HepG2 (cell line): ENCODE data around the gene FCER1G. TPM values are rescaled to one million over a fixed set of nuclear protein-coding genes. Genes with fewer than 3 reads are reported as not detected.
"Not testable (repeated sequence)": the region's sequence is repeated elsewhere in the genome, so short reads cannot be mapped to it uniquely, and the experiment has no call there.

Experiments
- ATAC-seq: fragments of 200-7000 bp; cut with Tn5 transposase; 3 replicates; pipeline ENCODE4 v1.9.1; 2020; ENCODE audit warnings: mild to moderate bottlenecking, moderate library complexity
- BruUV-seq: library from RNA; stranded (reverse); fragments of 400-500 nt; replicated peaks from 2 replicates; lab custom pipeline; 2021; lab: Mats Ljungman, UMichigan
- CTCF ChIA-PET: fragments of 300-600 bp; formaldehyde crosslinking; extraction: SDS; loops from one replicate; lab custom pipeline; 2021; ENCODE audit warnings: low total read pairs, inconsistent platforms, low intra/inter-chr PET ratio; lab: Yijun Ruan, JAX
- POLR2A ChIA-PET: fragments of 350-600 bp; sonication (Branson Sonifier 250); formaldehyde crosslinking; loops from one replicate; lab custom pipeline; 2020; ENCODE audit warnings: antibody characterized with exemption, inconsistent platforms; lab: Yijun Ruan, JAX
- DNase-seq: peaks from one replicate; pipeline ENCODE4 v3.0.0-alpha.2; 2015; ENCODE audit warnings: low spot score
- FAIRE-seq: peaks from 3 replicates; lab custom pipeline; 2011; peaks lifted over from hg19 to GRCh38; lab: Jason Lieb, UNC
- H2AFZ ChIP-seq: one replicate; pipeline ENCODE4 v1.6.1; 2011; ENCODE audit warnings: low read length, inconsistent platforms
- H3K27ac ChIP-seq: fragments of 300-600 bp; 3 replicates; pipeline ENCODE4 v1.8.0; 2011; ENCODE audit warnings: mixed run types, mild to moderate bottlenecking, mixed read lengths, low read length, inconsistent platforms; ENCODE audit not compliant: insufficient read depth; ENCODE audit errors: extremely low read length
- H3K27me3 ChIP-seq, 2 experiments: fragments of 200-600 bp in 1 of 2; 2 replicates in 1 of 2; 3 replicates in 1 of 2; pipeline versions ENCODE4 v1.6.0 to v1.8.0; 2011; ENCODE audit warnings: low read length in 2 of 2, mild to moderate bottlenecking in 2 of 2, moderate library complexity in 2 of 2, inconsistent platforms in 1 of 2; ENCODE audit not compliant: insufficient read depth in 2 of 2, control insufficient read depth in 1 of 2
- H3K36me3 ChIP-seq, 2 experiments: fragments of 200-600 bp in 1 of 2; replicated peaks in 1 of 2; 2 replicates in 1 of 2; 3 replicates in 1 of 2; pipeline versions ENCODE4 v1.5.1 to v1.8.0; 2011; ENCODE audit warnings: low read length in 2 of 2, inconsistent platforms in 1 of 2; ENCODE audit not compliant: insufficient read depth in 2 of 2, control insufficient read depth in 1 of 2
- H3K4me1 ChIP-seq: 2 replicates; pipeline ENCODE4 v1.5.1; 2012; ENCODE audit warnings: low read length, inconsistent platforms; ENCODE audit not compliant: insufficient read depth
- H3K4me2 ChIP-seq: 2 replicates; pipeline ENCODE4 v1.6.0; 2011; ENCODE audit warnings: low read depth, low read length, inconsistent platforms
- H3K4me3 ChIP-seq, 3 experiments: fragments of 200-600 bp in 1 of 3; sonication (generic), shearing (Covaris generic) in 1 of 3; replicated peaks in 1 of 3; 2 replicates each; pipeline ENCODE4 v1.5.1; 2011 to 2016; ENCODE audit warnings: low read length in 3 of 3, inconsistent platforms in 2 of 3, low read depth in 2 of 3, mild to moderate bottlenecking in 2 of 3, control low read depth in 1 of 3, mixed read lengths in 1 of 3; ENCODE audit not compliant: insufficient read depth in 1 of 3
- H3K79me2 ChIP-seq: one replicate; pipeline ENCODE4 v1.6.1; 2011; ENCODE audit warnings: low read length, inconsistent platforms; ENCODE audit not compliant: insufficient read depth
- H3K9ac ChIP-seq: 2 replicates; pipeline ENCODE4 v1.6.0; 2011; ENCODE audit warnings: mild to moderate bottlenecking, low read depth, low read length, inconsistent platforms; ENCODE audit not compliant: insufficient read depth
- H3K9me3 ChIP-seq: 2 replicates; pipeline ENCODE4 v1.5.1; 2012; ENCODE audit warnings: mild to moderate bottlenecking, low read length
- H4K20me1 ChIP-seq: 2 replicates; pipeline ENCODE4 v1.6.0; 2011; ENCODE audit warnings: inconsistent platforms, mild to moderate bottlenecking, low read length, moderate library complexity; ENCODE audit not compliant: insufficient read depth
- CCDC6 ChIP-seq: sonication (generic); formaldehyde crosslinking; IDR thresholded peaks from 2 replicates; pipeline ENCODE4 v1.8.1; 2022; ENCODE audit warnings: mild to moderate bottlenecking, missing genetic modification reagents, moderate library complexity
- RBFOX2 ChIP-seq: fragments of 200-400 bp; formaldehyde crosslinking; IDR thresholded peaks from 2 replicates; pipeline ENCODE4 v1.6.1; 2017; ENCODE audit warnings: low read depth, mild to moderate bottlenecking, low read length
- SRY ChIP-seq: sonication (generic); formaldehyde crosslinking; IDR thresholded peaks from 2 replicates; pipeline ENCODE4 v1.8.0; 2022; ENCODE audit warnings: mild to moderate bottlenecking, missing genetic modification reagents
- TCF7L2 ChIP-seq: IDR thresholded peaks from 2 replicates; pipeline ENCODE4 v1.6.1; 2011; ENCODE audit warnings: mild to moderate bottlenecking, low read depth, low read length, moderate library complexity
- ZNF772 ChIP-seq: sonication (generic); formaldehyde crosslinking; IDR thresholded peaks from 2 replicates; pipeline ENCODE4 v1.5.0; 2020; ENCODE audit warnings: mild to moderate bottlenecking, missing genetic modification reagents
- WGBS: methylation state at CpG from one replicate; pipeline ENCODE4 v1.1.6; 2017; ENCODE audit warnings: low lambda C conversion rate; 5-methylcytosine and 5-hydroxymethylcytosine counted together
- in situ Hi-C: cut with HindIII; loops from 2 replicates; pipeline ENCODE4 v1.10.0; 2017; ENCODE audit warnings: low pct_unique_long_range_greater_than_20kb; ENCODE audit not compliant: extremely low pct_ligation_motif_present
- intact Hi-C: fragments of 100-400 bp; cut with micrococcal nuclease; formaldehyde crosslinking; loops from one replicate; pipeline ENCODE4 v1.10.0; 2022; ENCODE audit not compliant: unreplicated experiment
- polyA plus RNA-seq, 8 experiments: library from polyadenylated mRNA; depleted of rRNA in 3 of 8; stranded (reverse) in 7 of 8; unstranded in 1 of 8; fragments of >200 nt; fragmentation: Illumina TruSeq in 4 of 8; extraction: Trizol in 4 of 8; gene quantifications; 2 replicates each; pipeline versions ENCODE4 v1.2.1 to v1.2.3, GENCODE V29; 2011 to 2016; ENCODE audit warnings: low read depth in 4 of 8, missing spikeins in 1 of 8, mixed read lengths in 1 of 8; ENCODE audit not compliant: insufficient read depth in 1 of 8
- total RNA-seq, 5 experiments: library from RNA; depleted of rRNA; stranded (reverse); fragments of >200 nt; fragmentation: Illumina TruSeq; extraction: Trizol; gene quantifications; 2 replicates each; pipeline ENCODE4 v1.2.3, GENCODE V29; 2016; ENCODE audit warnings: low read depth in 1 of 5
- TF ChIP-seq, protein P1 (sequence below): sonication (generic); formaldehyde crosslinking; IDR thresholded peaks from 2 replicates; pipeline ENCODE4 v1.5.1; 2020; ENCODE audit warnings: mild to moderate bottlenecking, missing genetic modification reagents, moderate library complexity

FCER1G gene
- total and polyA plus RNA-seq, 2 of the 13 experiments (the other 11 are each of a cell fraction or from before 2014, with no cell fraction given): 1.3 to 6.4 TPM

DNA sequence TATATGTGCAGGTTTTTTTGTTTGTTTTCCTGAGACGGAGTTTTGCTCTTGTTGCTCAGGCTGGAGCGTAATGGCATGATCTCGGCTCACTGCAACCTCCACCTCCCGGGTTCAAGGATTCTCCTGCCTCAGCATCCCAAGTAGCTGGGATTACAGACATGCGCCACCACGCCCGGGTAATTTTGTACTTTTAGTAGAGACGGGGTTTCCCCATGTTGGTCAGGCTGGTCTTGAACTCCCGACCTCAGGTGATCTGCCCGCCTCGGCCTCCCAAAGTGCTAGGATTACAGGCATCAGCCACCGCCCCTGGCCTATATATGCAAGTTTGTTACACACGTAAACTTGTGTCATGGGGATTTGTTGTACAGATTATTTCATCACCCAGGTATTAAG is 9.6 kb downstream of the FCER1G start:
- ChIA-PET CTCF (interaction anchor here (2.0 kb wide), 1 partner anchor 15 kb away, joined by 22 read pairs; no protein-coding TSS in a partner anchor), POLR2A (interaction anchor here (1.0 to 12.5 kb wide), 15 partner anchors 9 to 215 kb away, joined by 3 to 357 read pairs (median 16); partner anchors contain the start of genes ADAMTS4, B4GALT3, DEDD and FCER1G)
- Histone ChIP-seq H3K27ac (peak overlapping the region; percentile 99), H3K4me1 (peaks cover 62% of the 10 kb centered on the region), H3K79me2 (peaks cover 32% of the 10 kb centered on the region), H3K4me2 (peak overlapping the region; percentile 80), H4K20me1 (peaks cover 11% of the 10 kb centered on the region), H3K9ac (peak overlapping the region; percentile 96), H3K36me3 (peaks cover 13 to 34% of the 10 kb centered on the region in 2 experiments), H3K4me3 (peak overlapping the region; percentile 38 to 81 (median 54))
- DNase-seq, H3K27me3 ChIP-seq, H3K9me3 ChIP-seq, ATAC-seq, FAIRE-seq, H2AFZ ChIP-seq: not testable (repeated sequence)
- TF ChIP-seq TCF7L2: 0 out of 2 replicates have a peak, but pooled peaks have one; percentile 4
- 0 out of 2 replicates have a peak, but pooled peaks have one; percentile 4 for TF ChIP-seq ZNF772 (CRISPR knock-in tag)
- peak; percentile 18; the same call in 1 of the 2 replicates for TF ChIP-seq SRY (CRISPR knock-in tag)
- peak; percentile 54; the same call in 1 of the 2 replicates for TF ChIP-seq RBFOX2
- TF ChIP-seq, protein P1, sequence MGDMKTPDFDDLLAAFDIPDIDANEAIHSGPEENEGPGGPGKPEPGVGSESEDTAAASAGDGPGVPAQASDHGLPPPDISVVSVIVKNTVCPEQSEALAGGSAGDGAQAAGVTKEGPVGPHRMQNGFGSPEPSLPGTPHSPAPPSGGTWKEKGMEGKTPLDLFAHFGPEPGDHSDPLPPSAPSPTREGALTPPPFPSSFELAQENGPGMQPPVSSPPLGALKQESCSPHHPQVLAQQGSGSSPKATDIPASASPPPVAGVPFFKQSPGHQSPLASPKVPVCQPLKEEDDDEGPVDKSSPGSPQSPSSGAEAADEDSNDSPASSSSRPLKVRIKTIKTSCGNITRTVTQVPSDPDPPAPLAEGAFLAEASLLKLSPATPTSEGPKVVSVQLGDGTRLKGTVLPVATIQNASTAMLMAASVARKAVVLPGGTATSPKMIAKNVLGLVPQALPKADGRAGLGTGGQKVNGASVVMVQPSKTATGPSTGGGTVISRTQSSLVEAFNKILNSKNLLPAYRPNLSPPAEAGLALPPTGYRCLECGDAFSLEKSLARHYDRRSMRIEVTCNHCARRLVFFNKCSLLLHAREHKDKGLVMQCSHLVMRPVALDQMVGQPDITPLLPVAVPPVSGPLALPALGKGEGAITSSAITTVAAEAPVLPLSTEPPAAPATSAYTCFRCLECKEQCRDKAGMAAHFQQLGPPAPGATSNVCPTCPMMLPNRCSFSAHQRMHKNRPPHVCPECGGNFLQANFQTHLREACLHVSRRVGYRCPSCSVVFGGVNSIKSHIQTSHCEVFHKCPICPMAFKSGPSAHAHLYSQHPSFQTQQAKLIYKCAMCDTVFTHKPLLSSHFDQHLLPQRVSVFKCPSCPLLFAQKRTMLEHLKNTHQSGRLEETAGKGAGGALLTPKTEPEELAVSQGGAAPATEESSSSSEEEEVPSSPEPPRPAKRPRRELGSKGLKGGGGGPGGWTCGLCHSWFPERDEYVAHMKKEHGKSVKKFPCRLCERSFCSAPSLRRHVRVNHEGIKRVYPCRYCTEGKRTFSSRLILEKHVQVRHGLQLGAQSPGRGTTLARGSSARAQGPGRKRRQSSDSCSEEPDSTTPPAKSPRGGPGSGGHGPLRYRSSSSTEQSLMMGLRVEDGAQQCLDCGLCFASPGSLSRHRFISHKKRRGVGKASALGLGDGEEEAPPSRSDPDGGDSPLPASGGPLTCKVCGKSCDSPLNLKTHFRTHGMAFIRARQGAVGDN: peak; percentile 22; the same call in 1 of the 2 replicates
- 0 out of 2 replicates have a peak, but pooled peaks have one; percentile 8 for TF ChIP-seq CCDC6 (CRISPR knock-in tag)
- 0% methylated on average over 12 of the region's 13 CpGs for WGBS
- BruUV-seq: TSS peak; percentile 85
- intact Hi-C loops (loop anchor here (1.0 to 5.0 kb wide), 3 partner anchors 22 to 88 kb away; partner anchors contain the start of genes NDUFS2 and SDHC), in situ Hi-C loops (loop anchor here (5.0 to 10.0 kb wide), 2 partner anchors 68 to 160 kb away; no protein-coding TSS in a partner anchor)
